Kasumi-1 (cell line): ENCODE results near the gene FAM9A.

Source experiments
- DNase-seq, 2 experiments: peaks; one replicate each; lab custom pipeline; 2025; lab: John Stamatoyannopoulos, UW

Gene FAM9A

GRCh38 chrX:8801041-8801599 lies at the start of gene FAM9A:
FAM9A (minus strand) TSS chrX:8801383; CDS start chrX:8800171, 1,212 bp downstream.
- no peak for DNase-seq

GRCh38 chrX:8850478-8850877 lies 49.3 kb upstream of the FAM9A start:
- DNase-seq: no peak

- peak in 1 of 2 experiments; percentile 0 for DNase-seq
Measured at GRCh38 chrX:8849945-8850344, 48.8 kb upstream of the FAM9A start.

- no peak for DNase-seq
Measured at GRCh38 chrX:8849458-8849857, 48.3 kb upstream of the FAM9A start.

GRCh38 chrX:8848911-8849310 lies 47.7 kb upstream of the FAM9A start:
- no peak for DNase-seq

- no peak for DNase-seq
Measured at GRCh38 chrX:8848441-8848840, 47.3 kb upstream of the FAM9A start.

GRCh38 chrX:8847360-8847759 lies 46.2 kb upstream of the FAM9A start:
- DNase-seq: no peak

- no peak for DNase-seq
Measured at GRCh38 chrX:8846266-8846665, 45.1 kb upstream of the FAM9A start.

- no peak for DNase-seq
Measured at GRCh38 chrX:8845469-8845868, 44.3 kb upstream of the FAM9A start.

GRCh38 chrX:8845060-8845459 lies 43.9 kb upstream of the FAM9A start:
- no peak for DNase-seq

- DNase-seq: no peak
Measured at GRCh38 chrX:8844157-8844556, 43.0 kb upstream of the FAM9A start.

- DNase-seq: no peak
Measured at GRCh38 chrX:8841911-8842310, 40.7 kb upstream of the FAM9A start.

- no peak for DNase-seq
Measured at GRCh38 chrX:8834392-8834791, 33.2 kb upstream of the FAM9A start.

- no peak for DNase-seq
Measured at GRCh38 chrX:8832582-8833378, 31.6 kb upstream of the FAM9A start.

- DNase-seq: no peak
Measured at GRCh38 chrX:8823698-8824097, 22.5 kb upstream of the FAM9A start.

- no peak for DNase-seq
Measured at GRCh38 chrX:8822002-8822401, 20.8 kb upstream of the FAM9A start.

GRCh38 chrX:8820910-8821527 lies 19.8 kb upstream of the FAM9A start:
- DNase-seq: no peak

- peak; percentile 19 to 27 for DNase-seq
Measured at GRCh38 chrX:8815460-8816065, 14.4 kb upstream of the FAM9A start.

GRCh38 chrX:8813036-8813435 lies 11.9 kb upstream of the FAM9A start:
- no peak for DNase-seq

- DNase-seq: no peak
Measured at GRCh38 chrX:8811611-8812010, 10.4 kb upstream of the FAM9A start.

GRCh38 chrX:8808661-8809060 lies 7.5 kb upstream of the FAM9A start:
- DNase-seq: no peak

GRCh38 chrX:8805974-8806373 lies 4.8 kb upstream of the FAM9A start:
- DNase-seq: no peak

GRCh38 chrX:8805046-8805445 lies 3.9 kb upstream of the FAM9A start:
- no peak for DNase-seq
